Middle frontal gyrus (tissue), 1 donor: Measurements from ENCODE around the gene RGL3.
A peak's percentile ranks its signal among the peaks of the same experiment; 100 is the strongest.
"Not testable (repeated sequence)": the region's sequence is repeated elsewhere in the genome, so short reads cannot be mapped to it uniquely, and the experiment has no call there.

Experiments
- DNase-seq: peaks from one replicate; pipeline ENCODE4 v3.0.0-alpha.2; 2015; ENCODE audit warnings: low spot score; ENCODE audit errors: extremely low spot score

The RGL3 gene

DNA sequence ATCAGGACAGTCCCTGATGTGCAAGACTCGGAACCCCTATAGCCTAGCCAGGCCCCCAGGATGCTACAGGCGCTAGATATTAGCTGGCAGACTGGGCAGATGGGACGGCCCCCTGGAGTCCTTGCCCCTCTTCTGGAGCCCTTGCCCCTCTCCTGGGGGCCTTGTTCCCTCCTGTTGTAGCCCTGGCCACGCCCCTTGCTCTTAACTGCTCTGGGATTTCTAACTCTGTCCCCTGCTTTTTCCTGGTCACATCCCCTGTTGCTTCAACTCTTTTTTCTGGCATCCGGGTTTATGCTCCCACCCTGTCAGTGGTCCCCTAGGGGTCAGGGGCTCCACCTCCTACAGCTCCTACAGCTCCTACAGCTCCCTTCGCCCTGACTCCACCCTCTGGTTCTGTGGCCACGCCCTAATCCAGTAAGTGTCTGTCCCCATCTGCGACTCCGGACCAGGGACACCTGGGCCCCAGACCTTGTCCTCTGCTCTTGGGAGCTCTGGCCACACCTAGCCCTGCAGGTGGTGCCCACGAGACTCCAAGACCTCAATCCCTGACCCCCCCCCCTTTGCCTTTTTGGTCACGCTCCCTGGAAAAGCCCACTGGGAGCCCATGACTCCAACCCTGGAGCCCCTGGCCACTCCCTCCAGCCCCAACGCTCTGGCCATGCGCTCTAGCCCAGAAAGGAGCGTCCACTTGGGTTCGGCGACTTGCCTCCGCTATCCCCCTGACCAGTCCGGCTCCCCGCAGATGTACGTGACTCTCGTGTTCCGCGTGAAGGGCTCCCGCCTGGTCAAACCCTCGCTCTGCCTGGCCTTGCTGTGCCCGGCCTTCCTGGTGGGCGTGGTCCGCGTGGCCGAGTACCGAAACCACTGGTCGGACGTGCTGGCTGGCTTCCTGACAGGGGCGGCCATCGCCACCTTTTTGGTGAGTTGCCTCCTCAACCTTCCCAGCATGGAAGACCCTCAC, 57.1 kb downstream of the RGL3 start:
- no peak for DNase-seq

DNA sequence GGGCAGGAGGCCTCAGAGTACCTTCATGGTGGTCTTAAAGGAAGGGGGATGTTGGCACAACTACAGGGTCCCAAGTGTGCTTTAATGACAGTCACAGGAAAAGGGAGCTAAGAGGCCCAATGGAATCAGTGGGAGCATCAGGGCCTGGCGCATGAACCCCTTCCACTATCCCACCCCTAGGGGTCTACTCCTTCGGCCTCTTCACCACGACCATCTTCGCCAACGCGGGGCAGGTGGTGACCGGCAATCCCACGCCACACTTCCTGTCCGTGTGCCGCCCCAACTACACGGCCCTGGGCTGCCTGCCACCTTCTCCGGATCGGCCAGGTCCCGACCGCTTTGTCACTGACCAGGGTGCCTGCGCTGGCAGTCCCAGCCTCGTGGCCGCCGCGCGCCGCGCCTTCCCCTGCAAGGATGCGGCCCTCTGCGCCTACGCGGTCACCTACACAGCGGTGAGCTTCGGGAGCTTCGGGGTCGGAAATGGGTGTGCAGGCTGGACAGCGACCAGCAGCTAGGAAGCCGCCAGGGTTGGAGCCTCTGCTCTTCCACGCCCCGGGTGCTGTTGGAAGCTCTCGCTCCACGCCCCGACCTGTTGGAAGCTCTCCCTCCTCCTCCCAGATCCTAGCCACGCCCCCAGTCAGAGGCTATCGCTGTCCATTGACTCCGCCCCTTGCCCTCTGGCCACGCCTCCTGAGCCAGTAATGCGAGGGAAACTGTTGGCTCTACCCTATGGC, 57.9 kb downstream of the RGL3 start:
- no peak for DNase-seq

GRCh38 chr19:11359421-11359820, 59.7 kb downstream of the RGL3 start:
- no peak for DNase-seq

DNA sequence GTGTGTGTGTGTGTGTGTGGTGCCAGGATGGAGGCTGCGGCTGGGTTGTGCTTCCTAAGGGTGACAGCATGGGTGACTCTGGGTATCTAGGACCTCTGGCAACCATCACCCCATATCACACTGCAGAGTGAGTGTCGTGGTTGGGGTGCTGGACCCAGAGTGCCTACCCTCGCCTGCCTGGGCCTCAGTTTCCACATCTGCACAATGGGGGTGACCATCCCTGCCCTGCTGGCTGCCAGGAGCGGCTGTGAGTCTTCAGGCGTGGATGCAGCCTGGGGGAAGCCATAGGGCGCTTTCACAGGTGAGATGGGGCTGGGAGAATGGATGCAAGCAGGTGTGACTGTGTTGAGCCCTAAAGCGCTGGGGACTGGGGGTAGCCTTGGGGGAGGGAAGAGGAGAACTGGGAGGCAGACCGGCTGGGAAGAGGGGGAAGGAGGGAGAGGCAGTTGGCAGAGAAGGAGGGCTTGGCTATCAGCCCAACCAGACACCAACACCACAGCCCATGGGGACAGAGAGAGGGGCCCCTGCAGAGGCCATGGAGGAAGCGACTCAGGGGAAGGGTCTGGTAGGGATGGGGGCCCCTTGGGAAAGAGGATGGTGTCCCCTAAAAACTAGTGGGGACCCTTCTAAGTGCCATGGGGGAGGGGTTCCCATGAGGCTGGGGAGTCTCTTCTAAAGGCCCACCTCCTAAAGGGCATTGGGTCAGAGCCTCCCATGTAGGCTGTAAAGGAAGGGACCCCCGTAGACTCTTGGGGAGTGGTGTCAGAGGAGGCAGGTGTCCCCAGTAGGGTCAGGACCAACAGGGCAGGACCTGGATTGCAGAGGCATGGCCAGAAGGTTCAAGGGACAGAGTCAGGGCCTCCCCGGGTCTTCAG, 62.2 kb downstream of the RGL3 start:
- no peak for DNase-seq

GRCh38 chr19:11356074-11356397, 63.1 kb downstream of the RGL3 start:
- DNase-seq, result no peak

DNA sequence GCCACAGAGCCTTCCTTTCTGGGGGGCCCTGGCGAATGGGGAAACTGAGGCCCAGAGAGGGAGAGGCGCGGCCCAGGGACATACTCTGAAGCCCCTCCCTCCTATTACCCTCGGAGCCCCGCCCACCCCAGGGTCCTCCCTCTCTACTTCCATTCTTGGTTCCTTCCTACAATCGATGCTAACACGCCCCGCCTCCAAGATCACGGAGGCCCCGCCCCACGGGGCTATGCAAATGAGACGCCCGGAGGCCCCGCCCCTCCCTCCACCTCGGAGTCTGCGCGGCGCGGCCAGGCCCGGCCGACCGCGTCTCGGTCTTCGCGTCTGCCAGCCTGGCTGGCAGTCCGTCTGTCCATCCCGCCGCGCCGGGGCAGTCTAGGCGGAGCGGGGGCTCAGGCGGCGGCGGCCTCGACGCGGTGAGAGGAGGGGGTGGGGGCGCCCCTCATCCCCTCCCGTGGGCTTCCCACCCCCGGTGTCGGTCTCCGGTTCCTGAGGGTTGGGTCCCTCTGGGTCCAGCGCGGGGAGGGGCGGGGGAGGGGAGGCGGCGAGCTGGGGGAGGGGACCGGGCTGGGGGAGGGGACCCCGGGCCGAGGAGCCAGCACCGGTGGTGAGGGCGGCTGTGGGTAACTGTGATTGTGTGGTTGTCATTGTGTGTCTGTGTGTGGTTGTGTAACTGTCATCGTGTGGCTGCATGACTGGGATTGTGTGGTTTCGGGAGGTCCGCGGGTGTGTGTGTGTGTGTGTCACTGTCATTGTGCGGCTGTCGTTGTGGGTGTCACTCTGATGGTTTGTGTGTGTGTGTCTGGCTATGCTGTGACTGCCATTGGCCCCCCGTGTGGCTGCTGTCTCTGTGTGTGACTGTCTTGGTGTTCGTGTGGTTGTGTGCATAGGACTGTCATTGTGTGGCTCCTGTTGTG, 63.7 kb downstream of the RGL3 start, which contains the start of gene PLPPR2:
PLPPR2 (plus strand) TSS at position 273 of the 914 bp plus-strand sequence. CDS start 2,242 bp downstream, outside the sequence.
- DNase-seq, result peak; percentile 83

- not testable (repeated sequence) for DNase-seq
Observed at GRCh38 chr19:11354102-11354501, 65.0 kb downstream of the RGL3 start.

DNA sequence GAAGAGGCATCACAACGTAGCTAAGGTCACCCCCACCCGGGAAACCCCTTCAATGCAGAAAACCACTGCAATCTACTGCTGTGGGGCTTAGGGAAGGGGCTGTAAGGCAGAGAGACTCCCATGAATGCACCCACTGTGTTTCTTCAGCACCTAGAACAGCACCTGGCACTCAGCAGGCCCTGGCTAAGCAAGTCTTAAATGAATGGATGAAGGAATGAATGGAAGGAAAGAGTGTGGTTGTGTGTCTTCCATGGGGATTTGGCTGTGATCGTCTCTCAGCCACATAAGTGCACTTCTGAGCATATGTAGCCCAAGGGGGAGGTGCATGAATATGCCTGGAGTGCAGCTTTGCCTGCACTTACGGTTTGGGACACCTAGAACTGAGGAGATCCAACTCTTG, 69.9 kb downstream of the RGL3 start:
- DNase-seq, result no peak

- DNase-seq, result no peak
Observed at GRCh38 chr19:11347546-11348039, 71.5 kb downstream of the RGL3 start.

DNA sequence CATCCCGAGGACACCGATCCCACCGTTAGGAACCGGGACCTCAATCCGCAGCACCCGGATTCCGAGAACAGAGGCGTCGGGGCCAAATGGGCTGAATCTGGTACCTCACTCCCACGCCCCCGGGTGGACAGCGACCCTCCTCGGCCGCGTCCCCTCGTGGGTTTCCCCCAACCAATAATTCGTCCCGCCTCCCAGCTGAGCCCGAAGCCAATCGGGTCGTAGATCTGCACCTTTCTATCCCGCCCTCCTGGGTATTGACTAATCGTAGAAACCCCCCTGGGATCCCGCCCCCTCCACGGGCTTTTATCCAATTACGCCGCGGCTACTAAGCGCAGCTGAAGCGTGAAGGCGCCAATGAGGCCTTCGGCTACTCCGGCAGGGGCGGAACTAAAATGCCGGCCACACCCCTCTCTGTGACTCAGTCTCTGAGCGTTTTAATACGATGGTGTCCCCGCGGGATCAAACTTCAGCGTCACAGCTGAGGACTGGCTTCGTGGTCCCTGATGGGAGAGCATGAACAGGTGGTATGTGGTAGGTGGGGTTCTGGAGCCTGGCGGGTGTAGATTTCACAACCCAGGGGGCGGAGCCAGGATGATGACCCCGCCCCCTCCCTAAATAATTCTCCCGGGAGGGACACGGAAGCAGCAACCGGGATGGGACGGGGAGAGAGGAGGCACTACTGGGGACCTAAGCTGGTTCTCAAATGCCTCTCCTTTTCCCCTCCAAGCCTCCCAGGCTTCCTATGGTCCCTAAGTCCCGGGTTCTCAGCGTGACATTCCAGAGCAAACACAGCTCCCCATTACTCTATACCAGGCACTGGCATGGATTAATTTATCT, 72.8 kb downstream of the RGL3 start, which contains the start of the genes CCDC159 and TMEM205:
CCDC159 (plus strand) TSS at position 416 of the 837 bp plus-strand sequence; CDS start at position 504, 88 bp downstream.
TMEM205 (minus strand) TSS at position 165 of the 837 bp plus-strand sequence. CDS start 649 bp downstream, outside the sequence.
- DNase-seq, result peak; percentile 99

DNA sequence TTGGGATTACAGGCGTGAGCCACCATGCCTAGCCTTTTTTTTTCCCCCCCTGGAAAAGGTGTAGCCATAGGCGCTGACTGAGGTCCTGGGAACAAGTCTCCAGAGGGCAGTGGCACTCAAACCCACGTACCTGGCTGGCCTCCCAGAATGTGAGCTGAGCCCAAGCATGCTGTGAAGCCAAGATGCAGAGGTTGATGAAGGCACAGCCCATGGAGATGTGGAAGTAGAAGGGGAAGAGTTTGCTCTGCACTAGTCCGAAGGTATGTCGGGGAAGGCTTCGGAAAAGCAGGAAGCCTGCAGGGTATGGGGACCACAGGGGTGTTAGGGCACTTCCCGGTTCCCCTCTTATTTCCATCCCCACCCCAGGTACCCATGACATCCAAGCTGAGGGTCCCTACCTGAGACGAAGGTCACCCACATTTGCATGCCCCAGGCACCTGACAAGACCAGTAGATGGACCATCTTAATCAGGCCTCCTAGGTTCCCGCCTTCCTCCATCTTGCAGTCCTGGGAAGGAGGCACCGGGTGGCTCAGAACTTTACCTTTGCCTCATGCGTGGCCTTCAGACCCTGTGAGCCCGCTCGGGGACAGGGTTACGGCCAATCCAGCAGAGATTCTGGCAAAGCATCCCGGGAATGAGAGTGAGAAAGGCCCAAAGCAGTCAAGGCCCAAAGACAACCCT, 73.9 kb downstream of the RGL3 start:
- no peak for DNase-seq
